ENCODE data around the gene DHRS3. TPM values are rescaled to one million over a fixed set of nuclear protein-coding genes. Genes with fewer than 3 reads are reported as not detected.

The DHRS3 gene
- total RNA-seq, 1 experiment from 2014 or later: not detected

GRCh38 chr1:12518931-12519692 lies 98.9 kb downstream of the DHRS3 start:
- DNase-seq (ENCODE audit: low spot score): no peak

Other genes starting within 250 kb of the DHRS3 start
- gene AADACL4, start 25.9 kb upstream of the DHRS3 start, total RNA-seq (2014; rRNA removed; shearing (Covaris generic)): not detected in 2 replicates
- not detected in 2 replicates for gene AADACL3, start 97.9 kb upstream of the DHRS3 start, total RNA-seq (2014; rRNA removed; shearing (Covaris generic))
- gene CFAP107, start 128.0 kb upstream of the DHRS3 start, total RNA-seq (2014; rRNA removed; shearing (Covaris generic)): not detected in 2 replicates
- not detected in 2 replicates for gene PRAMEF12, start 155.5 kb upstream of the DHRS3 start, total RNA-seq (2014; rRNA removed; shearing (Covaris generic))
- not detected in 2 replicates for gene PRAMEF1, start 173.2 kb upstream of the DHRS3 start, total RNA-seq (2014; rRNA removed; shearing (Covaris generic))
- gene PRAMEF11, start 213.2 kb upstream of the DHRS3 start, total RNA-seq (2014; rRNA removed; shearing (Covaris generic)): not detected in 2 replicates
- gene HNRNPCL1, start 230.5 kb upstream of the DHRS3 start, total RNA-seq (2014; rRNA removed; shearing (Covaris generic)): not detected in 2 replicates
- gene PRAMEF2, start 238.9 kb upstream of the DHRS3 start, total RNA-seq (2014; rRNA removed; shearing (Covaris generic)): not detected in 2 replicates